ENCODE measurements around the gene UFC1.

UFC1 gene

DNA sequence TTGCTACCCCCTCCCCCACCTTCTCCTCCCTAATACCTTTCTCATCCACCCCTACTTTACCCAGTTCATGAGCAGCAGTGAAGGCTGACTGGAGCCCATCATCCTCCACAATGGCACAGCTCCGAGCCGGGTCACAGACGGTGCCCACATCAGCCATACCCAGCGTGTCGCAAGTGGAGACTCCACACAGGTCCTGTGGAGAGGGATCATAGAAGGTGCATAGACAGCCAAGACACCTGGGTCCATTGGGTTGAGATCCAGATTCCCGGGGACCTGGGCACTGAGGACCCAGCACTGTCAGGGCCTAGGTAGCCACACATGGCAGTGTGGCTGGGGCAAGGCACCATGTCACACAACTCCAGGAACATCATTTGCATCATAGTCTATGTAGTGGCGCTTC lies 42.3 kb downstream of the UFC1 start:
- DNase-seq = no peak

- no peak for DNase-seq
These were observed 43.0 kb downstream of the UFC1 start for GRCh38 chr1:161196521-161197451.

DNA sequence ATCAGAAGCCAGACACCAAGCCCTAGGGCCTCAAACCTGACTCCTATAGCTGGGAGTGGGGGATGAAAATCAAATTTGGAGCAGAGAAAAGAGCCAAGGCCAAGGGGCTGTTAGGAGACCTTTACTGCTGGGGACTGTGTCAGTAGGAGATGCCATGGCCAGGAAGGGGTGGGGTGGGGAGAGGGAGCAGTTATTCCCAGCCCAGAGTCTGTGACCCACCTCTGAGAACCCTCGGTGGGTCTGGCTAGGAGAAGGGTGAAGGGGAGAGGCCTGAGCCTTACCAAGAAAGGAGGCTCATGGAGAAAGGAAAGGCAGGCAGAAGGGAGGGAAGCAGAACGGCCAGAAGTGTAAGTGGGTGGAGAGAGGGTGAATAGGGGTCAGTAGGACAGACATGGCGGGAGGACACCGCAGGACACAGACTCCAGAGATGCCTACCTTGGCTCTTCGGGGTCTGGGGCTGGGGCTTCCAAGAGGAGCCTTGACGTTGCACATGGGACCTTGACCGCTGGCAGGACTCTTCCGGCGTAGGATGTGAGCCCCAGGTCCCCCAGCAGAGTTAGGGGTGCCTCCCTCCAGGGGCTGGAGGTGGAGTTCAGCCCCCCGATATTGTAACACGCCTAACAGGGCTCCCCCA lies 43.9 kb downstream of the UFC1 start:
- DNase-seq = no peak

DNA sequence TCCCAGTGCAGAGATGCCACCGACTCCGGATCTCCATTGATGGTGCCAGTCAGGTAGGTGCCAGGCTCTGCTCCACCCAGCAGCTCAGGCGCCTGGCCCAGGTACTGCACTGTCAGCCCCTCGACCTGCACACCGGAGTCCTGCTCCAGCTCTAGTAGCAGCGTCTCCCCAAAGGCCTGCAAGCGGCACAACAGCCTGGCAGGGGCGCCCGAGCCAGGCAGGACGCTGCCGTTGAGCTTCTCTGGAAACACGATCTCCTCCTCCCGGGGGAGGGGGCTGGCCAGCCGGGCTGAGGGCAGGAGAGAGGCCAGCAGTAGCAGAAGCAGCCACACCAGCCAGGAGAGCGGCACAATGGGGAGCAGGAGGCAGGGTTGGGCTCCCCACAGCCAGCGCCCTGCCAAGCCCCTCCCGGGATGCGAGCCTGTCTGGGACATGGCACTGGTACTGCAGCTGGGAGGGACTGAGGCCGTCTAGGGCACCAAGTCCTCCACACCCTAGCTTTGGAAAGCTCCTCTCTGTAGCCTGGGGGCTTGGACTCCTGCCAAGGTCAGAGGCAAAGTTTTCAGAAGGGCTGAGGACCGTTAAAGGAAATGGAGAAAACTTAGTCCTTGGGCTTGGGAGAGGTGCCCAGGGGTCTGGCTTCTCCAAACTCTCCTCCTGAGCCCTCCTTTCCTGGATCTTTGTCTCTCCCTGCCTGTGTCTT lies 44.6 kb downstream of the UFC1 start:
- DNase-seq = peak; percentile 9

DNA sequence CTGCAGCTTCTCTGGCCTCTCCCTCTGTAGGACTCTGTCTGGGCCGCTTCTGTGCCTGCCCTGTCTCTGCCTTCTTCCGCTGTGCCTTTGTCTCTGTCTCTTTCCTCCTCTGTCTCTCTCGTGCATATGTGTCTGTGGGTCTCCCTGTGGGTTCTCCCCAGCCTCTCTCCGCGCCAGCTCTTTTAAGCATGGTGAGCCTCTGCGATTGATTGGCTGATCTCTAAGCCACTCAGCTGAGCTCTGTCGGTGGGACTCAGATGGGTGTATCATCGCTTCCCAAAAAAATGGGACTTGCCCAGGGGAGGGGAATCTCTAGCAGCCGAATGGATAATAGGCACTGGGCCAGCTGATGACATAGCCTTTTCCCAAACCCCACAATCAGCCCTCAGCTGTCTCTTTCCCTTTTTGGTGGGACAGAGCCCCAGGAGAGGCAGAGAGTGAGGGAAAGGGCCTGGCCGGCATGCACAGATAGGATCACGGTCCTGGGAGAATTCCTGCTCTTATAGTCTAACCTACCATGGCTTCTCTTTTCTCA lies 45.2 kb downstream of the UFC1 start, which contains the start of gene ADAMTS4:
Gene ADAMTS4, minus strand, starts transcription at position 158 of the 535 bp plus-strand sequence. CDS start 427 bp downstream, outside the sequence.
- no peak for DNase-seq

DNA sequence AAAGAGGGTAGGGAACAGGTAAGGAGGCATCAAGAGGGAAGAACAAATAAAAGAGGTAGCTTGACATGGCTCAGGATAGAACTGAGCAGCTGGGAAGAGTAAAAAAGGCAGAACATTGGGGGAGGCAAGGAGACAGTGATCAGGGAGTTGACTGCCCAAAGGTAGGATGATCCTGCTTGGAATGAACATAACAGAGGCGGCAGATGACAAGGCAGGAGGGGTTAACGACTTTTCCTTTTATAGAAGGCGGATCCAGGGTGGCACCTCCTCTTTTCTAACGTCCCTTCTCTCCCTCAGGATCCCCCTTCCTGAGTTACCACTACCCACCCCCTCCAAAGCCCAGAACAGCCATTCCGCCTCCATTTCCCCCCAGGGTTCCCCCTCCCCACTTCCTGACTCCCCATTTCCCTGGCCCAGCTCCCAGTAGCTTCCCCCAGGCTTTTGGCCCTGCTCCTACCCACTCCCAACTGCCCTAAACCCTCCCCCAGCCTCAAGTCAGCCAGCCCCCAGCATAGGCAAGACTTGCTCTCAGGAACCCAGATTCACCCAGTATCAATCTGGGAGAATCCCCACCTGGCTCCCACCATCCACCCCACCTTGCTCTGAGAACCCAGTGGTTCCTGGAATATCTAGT lies 45.8 kb downstream of the UFC1 start:
- no peak for DNase-seq

GRCh38 chr1:161200421-161200991 lies 46.7 kb downstream of the UFC1 start:
- DNase-seq = no peak

DNA sequence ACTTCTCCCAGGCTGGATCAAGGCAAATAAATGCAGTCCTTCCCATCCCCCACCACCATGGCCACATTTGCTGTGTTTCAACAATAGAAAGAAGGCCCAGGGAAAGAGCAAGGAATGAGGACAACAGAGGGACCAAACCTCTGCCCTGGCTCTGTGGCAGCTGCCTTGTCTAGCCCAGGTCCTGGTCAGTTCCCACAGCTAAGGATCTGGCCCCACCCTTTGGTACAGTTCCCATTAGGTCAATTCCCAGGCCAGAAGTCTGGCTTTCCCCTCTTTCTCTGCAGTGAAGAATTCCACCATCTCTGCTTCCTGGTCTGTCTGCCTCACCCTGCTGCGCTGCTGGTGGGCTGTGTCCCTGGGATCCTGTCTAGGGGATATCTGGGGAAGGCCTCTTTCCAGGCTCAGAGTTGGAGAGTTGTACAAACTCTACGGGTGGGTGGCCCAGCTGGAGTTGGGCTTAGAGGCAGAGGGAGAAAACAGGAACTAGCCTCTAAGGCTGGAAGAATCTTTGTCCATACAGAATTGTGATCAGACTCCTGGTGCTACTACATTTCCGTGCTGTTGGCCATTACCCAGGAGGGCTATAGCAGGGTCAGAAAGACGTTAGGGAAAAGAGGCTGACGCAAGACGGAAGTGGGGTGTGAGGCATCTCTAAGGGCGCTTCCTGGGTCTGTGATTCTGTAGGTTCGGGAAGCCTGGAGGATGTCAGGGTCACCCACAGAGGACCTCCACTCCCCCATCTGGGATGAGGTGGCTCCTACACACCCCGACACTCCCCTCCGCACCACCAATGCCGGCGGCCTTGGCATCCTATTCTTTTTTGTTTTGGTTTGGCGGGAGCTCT lies 47.4 kb downstream of the UFC1 start:
- DNase-seq = no peak

DNA sequence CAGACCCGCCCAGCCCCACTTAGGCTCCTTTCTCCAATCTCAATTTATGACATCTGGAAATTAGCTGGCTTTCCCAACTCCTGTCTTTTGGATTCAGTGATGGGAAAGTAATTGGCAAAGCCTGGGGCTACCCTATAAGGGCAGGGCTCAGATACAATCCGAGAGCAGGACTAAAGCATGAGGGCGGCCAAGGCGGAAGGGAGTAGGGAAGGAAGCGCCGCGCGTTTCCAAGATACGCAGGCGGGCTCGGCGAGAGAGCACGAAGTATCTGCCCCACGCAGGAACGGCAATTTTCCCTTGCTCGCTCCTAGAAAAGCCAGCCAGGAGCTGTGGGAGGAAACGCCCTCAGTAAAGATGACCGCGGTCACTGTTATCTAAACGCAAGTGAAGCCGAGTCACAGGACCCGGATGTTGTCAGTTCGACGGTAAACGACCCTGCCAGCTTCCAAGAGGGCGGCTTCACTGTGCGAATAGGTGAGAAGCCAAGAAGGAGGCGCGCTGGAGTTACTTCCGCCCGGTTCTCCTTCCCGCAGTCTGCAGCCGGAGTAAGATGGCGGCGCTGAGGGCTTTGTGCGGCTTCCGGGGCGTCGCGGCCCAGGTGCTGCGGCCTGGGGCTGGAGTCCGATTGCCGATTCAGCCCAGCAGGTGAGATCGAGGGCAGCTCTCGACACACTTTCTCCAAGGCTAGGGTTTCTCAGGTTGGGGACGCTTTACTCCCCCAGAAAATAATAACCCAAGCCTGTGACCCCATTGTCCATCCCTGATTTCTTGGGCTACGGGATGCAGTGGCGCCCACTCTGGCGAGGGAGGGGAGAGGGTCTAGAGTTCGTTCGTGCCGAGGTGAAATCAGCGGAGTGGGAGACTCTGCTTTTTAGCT lies 48.3 kb downstream of the UFC1 start, which contains the start of gene NDUFS2:
Gene NDUFS2, plus strand, starts transcription at position 532 of the 877 bp plus-strand sequence. Its CDS starts 19 bp downstream, at position 551.
- DNase-seq = peak; percentile 85

DNA sequence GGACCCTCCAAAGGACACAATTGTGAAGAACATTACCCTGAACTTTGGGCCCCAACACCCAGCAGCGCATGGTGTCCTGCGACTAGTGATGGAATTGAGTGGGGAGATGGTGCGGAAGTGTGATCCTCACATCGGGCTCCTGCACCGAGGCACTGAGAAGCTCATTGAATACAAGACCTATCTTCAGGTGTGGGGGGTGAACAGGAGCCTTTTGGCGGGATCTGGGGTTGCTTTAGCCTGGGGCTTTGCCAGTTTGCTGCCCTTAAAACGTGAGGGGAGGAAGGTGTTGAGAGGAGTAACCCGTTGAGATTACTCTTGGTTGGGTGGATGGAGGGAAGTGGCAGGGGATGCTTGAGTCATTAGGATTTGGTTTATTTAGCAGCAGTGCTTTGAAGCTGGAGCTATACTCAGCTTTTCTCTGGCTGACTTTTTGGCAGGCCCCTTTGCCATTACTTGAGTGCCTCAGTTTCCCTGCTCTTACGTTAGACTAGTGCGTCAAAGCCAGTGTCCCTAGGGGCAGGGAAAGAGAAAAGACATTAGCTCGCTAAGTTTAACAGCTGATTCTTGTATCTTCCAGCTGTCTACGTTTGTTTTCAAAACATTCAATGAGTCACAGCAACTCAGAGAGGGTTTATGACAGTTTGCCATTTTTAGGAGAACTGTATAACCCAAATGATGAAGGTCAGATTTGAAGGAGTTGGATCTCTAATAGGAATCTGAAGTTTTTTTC lies 52.8 kb downstream of the UFC1 start:
- DNase-seq = no peak

GRCh38 chr1:161207173-161207572 lies 53.4 kb downstream of the UFC1 start:
- no peak for DNase-seq
